Cardiac septum (tissue), 1 donor: ENCODE results near the gene TMCO4. TPM values are rescaled to one million over a fixed set of nuclear protein-coding genes. Genes with fewer than 3 reads are reported as not detected.
"Not testable (repeated sequence)": the region's sequence is repeated elsewhere in the genome, so short reads cannot be mapped to it uniquely, and the experiment has no call there.

Experiments used
- DNase-seq: peaks from one replicate; pipeline ENCODE4 v3.0.0-alpha.2; 2020; ENCODE audit warnings: low spot score
- intact Hi-C: fragments of 100-400 bp; cut with DNase I; formaldehyde crosslinking; loops from one replicate; pipeline ENCODE4 v1.14.0; 2022
- total RNA-seq: library from RNA; stranded (reverse); fragmentation: NEBNext Ultra II Directional; extraction: Animal tissue kit (Norgen Biotek cat#: 25700); gene quantifications from one replicate; pipeline ENCODE4 v1.2.1, GENCODE V29; 2021
- donor health status: DM: no; HTN: no; CAD: no.

Gene TMCO4
- total RNA-seq, 1 donor from 2014 or later: 9.3 TPM

GRCh38 chr1:19650416-19651140, 149.1 kb downstream of the TMCO4 start:
- DNase-seq: no peak
- intact Hi-C loops: loop anchor here (2.0 to 5.0 kb wide), 3 partner anchors 163 to 393 kb away; partner anchors contain the start of gene CAPZB

- intact Hi-C loops: loop anchor here (5.0 kb wide), 2 partner anchors 86 to 211 kb away; no protein-coding TSS in a partner anchor
- no peak for DNase-seq
Observed at GRCh38 chr1:19648689-19649088, 151.0 kb downstream of the TMCO4 start.

- intact Hi-C loops: loop anchor here (5.0 kb wide), 2 partner anchors 86 to 211 kb away; no protein-coding TSS in a partner anchor
- no peak for DNase-seq
Observed at GRCh38 chr1:19648239-19648638, 151.5 kb downstream of the TMCO4 start.

DNA sequence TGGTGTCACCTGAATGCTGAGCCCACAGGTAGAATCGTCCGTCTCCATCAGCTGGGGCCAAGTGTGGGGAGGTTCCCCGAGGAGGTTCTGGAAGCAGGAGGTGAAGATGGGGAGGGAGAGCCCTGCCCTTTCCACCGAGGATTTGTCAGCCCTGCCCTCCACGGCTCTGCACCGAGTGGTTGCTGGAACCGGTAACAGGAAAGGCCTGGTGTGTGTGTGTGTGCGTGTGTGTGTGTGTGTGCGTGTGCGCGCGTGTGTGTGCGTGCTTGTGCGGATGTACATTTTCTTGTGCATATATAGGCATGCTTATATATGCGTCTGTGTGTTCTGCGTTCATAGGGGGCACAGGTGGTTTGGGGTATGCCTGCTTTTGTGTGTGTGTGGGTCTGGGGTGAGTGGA, 152.1 kb downstream of the TMCO4 start:
- no peak for DNase-seq
- intact Hi-C loops: loop anchor here (5.0 kb wide), 2 partner anchors 85 to 210 kb away; no protein-coding TSS in a partner anchor

DNA sequence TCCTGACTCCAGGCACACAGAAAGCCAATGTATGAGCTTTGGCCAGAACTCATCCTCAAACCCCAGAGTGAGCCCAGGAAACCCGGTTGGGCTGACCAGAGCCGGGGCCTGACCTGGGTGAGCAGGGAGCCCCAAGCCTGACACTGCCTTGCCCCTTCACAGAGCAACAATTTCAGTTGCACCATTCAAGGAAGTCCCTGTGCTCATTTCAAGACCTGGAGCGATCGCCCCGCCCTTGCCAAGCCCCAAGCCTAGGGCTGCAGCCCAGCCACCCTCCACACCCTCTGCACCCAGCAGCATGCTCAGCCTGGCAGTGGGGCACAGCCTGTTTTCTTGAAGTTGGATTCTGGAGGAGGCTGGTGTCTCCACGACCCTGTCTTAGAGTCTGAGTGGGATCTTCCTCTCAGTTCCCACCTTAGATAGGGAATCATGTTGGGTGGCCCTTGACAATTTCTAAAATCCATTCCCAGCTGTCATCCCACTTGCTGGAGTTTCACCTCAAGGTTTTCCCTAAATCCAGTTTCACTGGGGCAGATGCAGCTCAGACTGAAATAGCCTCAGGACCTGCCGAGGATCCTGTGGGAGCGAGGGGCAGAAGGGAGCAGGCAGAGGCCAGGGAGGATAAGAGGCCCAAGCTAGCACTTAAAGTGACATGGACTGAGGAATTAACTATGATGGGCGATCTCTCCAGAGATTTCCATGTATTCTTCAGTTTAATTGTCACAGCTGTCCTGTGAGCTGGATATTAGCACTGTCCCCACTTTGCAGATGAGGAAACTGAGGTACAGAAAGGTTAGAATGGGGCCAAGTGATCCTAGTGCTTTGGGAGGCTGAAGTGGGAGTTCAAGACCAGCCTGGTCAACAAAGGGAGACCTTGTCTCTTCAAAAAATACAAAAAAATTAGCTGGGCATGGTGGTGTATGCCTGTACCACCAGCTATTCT, 153.1 kb downstream of the TMCO4 start:
- no peak for DNase-seq
- intact Hi-C loops: loop anchor here (5.0 kb wide), 2 partner anchors 84 to 209 kb away; no protein-coding TSS in a partner anchor

- no peak for DNase-seq
- intact Hi-C loops: loop anchor here (5.0 kb wide), 2 partner anchors 83 to 208 kb away; no protein-coding TSS in a partner anchor
Observed at GRCh38 chr1:19645411-19646251, 154.1 kb downstream of the TMCO4 start.

DNA sequence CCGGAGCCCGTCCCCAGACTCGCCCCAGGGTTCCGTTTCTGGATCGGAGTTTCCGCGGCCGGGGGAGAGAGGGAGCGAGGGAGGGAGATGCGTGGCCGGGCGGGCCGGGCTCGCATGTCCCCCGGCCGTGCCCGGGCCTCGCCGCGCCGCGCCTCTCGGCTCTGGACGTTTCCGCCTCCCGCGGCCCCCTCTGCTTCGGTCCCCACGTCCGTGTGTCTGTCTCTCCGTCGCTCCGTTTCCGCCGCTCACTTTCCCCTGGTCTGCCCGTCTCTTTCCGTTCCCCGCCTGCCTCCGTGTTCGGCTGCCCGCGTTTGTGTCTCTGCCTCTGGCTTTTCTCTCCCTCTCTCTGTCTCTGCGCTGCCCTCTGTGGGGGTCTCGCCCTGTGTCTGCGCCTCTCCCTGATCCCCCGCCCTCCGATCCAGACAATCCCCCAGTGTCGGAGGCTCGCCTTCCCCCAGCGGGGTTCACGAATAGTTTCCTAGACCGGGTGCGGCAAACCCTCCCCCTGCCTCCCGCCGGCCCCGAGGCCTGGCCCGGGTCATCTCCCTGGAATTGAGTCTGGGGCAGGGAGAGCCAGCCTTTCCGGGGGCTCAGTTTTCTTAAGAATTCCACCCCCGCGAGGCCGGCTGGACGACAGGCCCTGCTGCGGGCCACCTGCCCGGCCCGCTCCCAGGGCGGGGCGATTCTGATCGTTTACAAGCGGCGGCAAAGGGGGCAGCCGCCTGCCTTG, 154.9 kb downstream of the TMCO4 start:
- DNase-seq: peak; percentile 75
- intact Hi-C loops: loop anchor here (5.0 kb wide), 3 partner anchors 43 to 208 kb away; no protein-coding TSS in a partner anchor

DNA sequence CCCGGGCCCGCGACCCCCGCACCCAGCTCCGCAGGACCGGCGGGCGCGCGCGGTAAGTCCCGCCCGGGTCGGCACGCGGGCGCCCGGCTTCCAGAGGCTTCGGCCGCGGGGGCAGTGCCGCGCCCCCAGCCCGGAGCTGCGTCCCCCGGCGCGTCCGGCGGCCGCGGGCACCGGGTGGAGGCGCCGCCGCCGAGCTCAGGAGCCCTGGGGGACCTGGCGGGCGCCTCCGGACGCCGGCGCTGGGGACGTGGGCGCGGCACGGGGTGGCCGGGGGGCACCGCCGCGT, 155.4 kb downstream of the TMCO4 start:
- intact Hi-C loops: loop anchor here (5.0 kb wide), 1 partner anchor 42 kb away; no protein-coding TSS in a partner anchor
- no peak for DNase-seq

DNA sequence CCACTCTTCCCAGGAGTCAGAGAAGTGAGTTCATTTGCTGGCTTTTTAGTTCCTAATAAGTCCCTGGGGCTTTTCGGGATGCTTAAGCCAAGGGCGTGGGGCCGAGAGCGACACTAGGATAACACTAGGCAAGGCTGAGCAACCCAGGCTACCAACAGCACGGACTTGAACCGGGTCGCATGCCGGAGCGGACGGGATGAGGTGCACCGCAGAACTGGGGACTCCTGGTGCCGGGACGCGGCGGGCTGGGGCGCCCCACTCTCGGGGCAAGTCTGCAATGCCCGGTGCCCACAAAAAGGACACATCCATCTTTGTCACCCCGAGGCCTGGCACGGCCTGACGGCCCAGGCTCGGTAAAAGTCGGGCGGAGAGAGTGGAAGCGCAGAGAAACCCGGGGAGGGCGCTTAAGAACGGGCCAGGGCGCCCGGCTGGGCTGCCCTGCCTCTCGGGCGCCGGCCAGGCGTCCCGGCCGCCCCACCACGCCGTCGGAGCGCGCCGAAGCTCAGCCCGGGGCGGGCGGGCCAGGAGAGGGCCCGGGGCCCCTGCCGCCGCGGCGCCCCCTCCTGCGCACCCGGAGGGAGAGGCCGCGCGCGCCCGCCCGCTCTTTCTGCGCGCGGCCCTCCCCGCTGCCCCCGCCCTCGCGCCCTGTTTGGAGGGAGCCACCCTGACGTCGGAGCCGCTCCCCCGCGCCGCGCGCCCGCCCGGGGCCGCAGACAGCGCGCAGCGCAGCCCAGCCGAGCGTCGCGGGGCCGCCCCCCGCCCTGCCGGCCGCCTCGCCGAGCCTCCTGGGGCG, 155.9 kb downstream of the TMCO4 start, which contains the start of gene NBL1:
NBL1 (plus strand) TSS at position 710 of the 793 bp plus-strand sequence. CDS start 10,720 bp downstream, outside the sequence.
- intact Hi-C loops: loop anchor here (5.0 kb wide), 1 partner anchor 41 kb away; no protein-coding TSS in a partner anchor
- DNase-seq: peak; percentile 81

- intact Hi-C loops: loop anchor here (5.0 kb wide), 1 partner anchor 41 kb away; no protein-coding TSS in a partner anchor
- peak; percentile 66 for DNase-seq
Observed at GRCh38 chr1:19643121-19643520, 156.6 kb downstream of the TMCO4 start.

DNA sequence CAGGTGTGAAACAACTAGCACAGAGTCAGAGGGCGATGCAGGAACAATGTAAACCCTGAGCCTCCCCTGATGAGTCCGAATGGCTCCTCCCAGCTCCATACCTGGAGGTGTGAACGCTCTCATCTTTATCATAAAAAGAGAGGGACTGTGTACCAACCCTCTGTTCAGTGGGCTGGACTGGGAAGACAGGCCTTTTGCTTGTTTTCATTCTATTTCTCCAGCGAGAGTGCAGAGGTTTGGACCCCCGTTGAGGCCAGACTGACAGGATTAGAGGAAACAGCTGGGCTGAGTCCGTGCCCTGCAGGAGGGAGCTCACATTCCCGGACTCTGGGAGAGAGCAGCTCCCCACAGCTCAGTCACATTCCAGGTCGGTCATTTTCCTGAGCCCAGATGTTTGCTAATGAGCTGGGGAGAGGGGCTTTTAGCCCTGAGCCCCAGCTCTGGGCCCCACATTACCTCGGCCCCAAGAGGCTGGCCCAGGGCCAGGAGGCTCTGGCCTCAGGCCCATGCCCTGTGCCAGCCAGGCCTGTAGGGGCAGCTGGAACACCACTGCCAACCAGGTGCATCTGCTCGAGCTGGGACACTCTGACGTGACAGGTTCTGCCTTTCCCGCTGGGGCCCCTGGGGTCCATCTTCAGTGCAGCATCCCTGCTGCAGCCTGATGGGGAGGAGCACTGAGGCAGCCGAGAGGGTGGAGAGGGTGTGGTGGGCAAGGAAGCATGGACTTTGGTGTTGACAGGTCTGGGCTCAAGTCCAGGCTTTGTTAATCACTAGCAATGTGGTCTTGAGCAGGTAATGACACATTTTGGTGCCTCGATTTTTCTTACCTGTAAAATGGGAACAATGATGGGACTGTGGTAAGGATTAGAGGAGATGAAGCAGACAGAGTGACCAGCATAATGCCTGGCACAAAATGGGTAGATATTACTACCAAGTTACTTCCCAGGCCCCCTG, 159.1 kb downstream of the TMCO4 start:
- intact Hi-C loops: loop anchor here (5.0 kb wide), 1 partner anchor 38 kb away; no protein-coding TSS in a partner anchor
- peak; percentile 49 for DNase-seq

- no peak for DNase-seq
Observed at GRCh38 chr1:19639999-19640362, 159.7 kb downstream of the TMCO4 start.

DNA sequence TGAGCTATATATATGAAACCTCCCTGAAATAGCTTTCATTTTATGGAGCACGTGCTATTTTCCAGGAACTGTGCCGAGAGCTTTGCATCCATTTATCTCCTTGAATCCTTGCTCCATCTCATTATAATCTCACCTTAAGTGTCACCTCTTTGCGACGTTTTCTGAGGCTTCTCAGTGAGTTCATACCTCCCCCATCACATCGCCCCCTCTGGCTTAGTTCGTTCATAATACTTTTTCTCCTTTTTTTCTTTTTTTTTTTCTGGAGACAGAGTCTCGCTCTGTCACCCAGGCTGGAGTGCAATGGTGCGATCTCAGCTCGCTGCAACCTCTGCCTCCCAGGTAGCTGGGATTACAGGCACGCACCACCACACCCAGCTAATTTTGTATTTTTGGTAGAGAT, 160.5 kb downstream of the TMCO4 start:
- intact Hi-C loops, DNase-seq: not testable (repeated sequence)

More at GRCh38 chr1:19639999-19640362, 159.7 kb downstream of the TMCO4 start:
- intact Hi-C loops: loop anchor here (5.0 kb wide), 1 partner anchor 38 kb away; no protein-coding TSS in a partner anchor

DNA sequence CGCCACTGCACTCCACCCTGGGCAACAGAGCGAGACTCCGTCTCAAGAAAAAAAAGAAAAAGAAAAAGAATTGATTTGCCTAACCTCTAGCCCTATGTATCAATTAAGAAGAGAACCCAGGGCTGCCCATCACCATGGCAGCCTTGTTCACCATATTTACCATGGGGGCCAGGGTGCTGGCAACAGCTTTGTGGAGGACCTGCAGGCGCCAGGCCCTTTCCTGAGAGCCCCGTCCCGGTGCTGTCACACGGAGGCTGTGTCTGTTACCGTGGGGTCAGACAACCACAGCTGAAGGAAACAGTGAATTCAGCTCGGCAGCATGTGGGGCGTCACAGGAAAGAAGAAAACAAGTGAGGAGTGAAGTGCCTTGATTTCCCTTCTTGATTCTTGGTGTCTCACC, 162.1 kb downstream of the TMCO4 start:
- DNase-seq: no peak
- intact Hi-C loops: no loop called here

DNA sequence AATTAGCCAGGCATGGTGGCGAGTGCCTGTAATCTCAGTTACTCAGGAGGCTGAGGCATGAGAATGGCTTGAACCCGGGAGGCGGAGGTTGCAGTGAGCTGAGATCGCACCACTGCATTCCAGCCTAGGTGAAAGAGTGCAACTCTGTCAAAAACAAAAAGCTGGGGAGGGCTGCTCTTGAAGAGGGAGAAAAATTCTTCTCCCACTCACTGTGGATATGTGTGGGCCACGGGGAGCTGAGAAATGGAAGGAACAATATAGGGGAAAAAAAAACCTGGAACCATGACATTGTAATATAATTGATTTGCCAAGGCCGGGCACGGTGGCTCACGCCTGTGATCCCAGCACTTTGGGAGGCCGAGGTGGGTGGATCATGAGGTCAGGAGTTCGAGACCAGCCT, 163.0 kb downstream of the TMCO4 start:
- intact Hi-C loops, DNase-seq: not testable (repeated sequence)

DNA sequence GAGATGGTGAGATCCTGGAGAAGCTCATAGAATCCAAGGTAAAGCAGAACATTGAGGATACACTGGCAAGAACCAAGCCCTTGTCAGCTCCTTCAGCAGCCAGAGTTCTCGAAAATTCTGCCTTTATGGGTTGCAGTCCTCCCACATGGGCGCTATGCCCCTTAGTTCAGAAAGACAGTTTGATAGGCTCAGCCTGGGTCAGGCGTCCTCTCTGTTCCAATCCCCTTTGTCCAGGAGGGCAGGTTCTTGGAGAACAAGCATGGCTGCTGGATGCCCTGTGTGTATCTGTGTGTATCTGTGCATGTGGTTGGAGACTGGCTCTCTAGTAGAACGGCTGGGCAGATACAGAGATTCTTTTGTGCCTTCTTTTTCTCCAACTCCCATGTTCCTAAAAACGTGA, 163.7 kb downstream of the TMCO4 start:
- intact Hi-C loops: no loop called here
- no peak for DNase-seq
